ENCODE measurements around the gene PROSER2. TPM values are rescaled to one million over a fixed set of nuclear protein-coding genes. Genes with fewer than 3 reads are reported as not detected.

Gene PROSER2
- total and polyA plus RNA-seq, 12 donors = 0.34 to 1.6 (median 0.76) TPM

DNA sequence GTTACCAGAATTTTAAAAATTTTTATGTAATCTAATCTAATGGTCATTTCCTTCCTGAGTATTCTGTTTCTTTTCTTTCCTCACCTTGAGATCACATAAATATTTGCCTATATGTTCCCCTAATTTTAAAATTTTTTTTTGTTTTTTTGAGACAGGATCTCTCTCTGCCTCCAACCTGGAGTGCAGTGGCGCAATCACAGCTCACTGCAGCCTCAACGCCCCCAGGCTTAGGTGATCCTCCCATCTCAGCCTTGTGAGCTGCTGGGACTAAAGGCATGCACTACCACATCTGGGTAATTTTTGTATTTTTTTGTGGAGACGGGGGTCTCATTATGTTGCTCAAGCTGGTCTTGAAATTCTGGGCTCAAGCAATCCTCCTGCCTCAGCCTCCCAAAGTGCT is 4.1 kb upstream of the PROSER2 start:
- Histone ChIP-seq H3K36me3 (no peaks in the 10 kb centered on the region), H3K9me3 (no peaks in the 10 kb centered on the region), H3K27me3 (peaks cover 0 to 32% (median 10%) of the 10 kb centered on the region in 7 donors), H3K4me1 (peaks cover 0 to 17% (median 4%) of the 10 kb centered on the region in 9 donors), H3K4me3 (no peak overlapping the region), H3K27ac (no peak overlapping the region)
- 82 to 91% methylated on average over 3 of the region's 3 CpGs for WGBS, 2 donors
- DNase-seq (no peak), ATAC-seq (no peak)
- TF ChIP-seq, protein P1, sequence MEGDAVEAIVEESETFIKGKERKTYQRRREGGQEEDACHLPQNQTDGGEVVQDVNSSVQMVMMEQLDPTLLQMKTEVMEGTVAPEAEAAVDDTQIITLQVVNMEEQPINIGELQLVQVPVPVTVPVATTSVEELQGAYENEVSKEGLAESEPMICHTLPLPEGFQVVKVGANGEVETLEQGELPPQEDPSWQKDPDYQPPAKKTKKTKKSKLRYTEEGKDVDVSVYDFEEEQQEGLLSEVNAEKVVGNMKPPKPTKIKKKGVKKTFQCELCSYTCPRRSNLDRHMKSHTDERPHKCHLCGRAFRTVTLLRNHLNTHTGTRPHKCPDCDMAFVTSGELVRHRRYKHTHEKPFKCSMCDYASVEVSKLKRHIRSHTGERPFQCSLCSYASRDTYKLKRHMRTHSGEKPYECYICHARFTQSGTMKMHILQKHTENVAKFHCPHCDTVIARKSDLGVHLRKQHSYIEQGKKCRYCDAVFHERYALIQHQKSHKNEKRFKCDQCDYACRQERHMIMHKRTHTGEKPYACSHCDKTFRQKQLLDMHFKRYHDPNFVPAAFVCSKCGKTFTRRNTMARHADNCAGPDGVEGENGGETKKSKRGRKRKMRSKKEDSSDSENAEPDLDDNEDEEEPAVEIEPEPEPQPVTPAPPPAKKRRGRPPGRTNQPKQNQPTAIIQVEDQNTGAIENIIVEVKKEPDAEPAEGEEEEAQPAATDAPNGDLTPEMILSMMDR (IDR thresholded peaks at IDR 0.05) = no peak
- intact Hi-C loops (cut with DNase I) = no loop called here

DNA sequence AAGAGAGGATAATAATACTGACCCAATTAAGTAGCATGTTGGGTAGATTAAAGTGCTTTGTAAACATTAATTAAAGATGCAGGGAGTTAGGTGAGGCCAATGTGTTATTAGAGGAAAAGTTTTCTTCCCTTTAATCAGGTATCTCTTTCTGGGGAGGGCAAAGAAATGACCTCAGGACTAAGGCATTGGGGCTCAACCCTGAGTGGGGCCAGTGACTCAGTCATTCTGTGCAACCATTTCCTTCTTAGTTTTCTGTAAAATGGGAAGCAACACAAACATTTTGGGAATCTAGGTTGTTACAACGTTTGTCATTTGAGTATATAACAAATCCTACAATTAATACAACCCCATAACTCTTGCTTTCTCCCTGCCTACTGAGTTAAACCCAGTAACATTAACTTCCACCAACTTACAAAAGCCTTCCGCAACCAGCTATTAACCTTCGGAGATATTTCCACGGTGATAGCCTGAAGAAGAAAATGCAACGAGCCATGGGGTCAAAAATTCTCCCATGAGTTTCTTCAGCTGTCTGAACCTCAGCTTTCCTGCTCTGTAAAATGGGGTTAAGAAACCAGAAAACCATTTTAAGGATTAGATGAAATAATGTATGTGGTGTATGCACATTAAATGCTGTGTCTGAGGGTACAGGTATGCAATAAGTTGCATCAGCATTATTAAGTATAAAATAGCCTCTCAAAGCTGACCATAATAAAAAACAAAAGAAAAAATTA is 965 bp upstream of the PROSER2 start:
- Histone ChIP-seq H3K4me1 (peaks cover 0 to 10% (median 4%) of the 10 kb centered on the region in 9 donors), H3K9me3 (no peaks in the 10 kb centered on the region), H3K27ac (no peak overlapping the region), H3K27me3 (peaks cover 0 to 47% (median 11%) of the 10 kb centered on the region in 7 donors), H3K4me3 (no peak overlapping the region), H3K36me3 (no peaks in the 10 kb centered on the region)
- intact Hi-C loops (cut with DNase I) = no loop called here
- DNase-seq (no peak), ATAC-seq (no peak)
- 82 to 83% methylated on average over 5 of the region's 5 CpGs for WGBS, 2 donors
- TF ChIP-seq, protein P1 (IDR thresholded peaks at IDR 0.05) = no peak

DNA sequence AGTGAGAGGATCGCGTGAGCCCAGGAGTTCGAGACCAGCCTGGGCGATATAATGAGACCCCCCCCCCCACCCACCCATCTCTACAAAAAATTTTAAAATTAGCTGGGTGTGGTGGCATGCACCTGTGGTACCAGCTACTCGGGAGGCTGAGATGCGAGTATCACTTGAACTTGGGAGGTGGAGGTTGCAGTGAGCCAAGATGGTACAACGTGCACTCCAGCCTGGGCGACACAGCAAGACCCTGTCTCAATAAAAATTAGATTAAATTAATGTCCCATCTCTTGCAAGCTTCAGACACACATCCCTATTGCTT is 391 bp upstream of the PROSER2 start:
- peak overlapping the region in 1 of 10 donors; percentile 65 for H3K27ac ChIP-seq
- peaks cover 0 to 47% (median 11%) of the 10 kb centered on the region in 7 donors for H3K27me3 ChIP-seq
- ATAC-seq (no peak), DNase-seq (no peak)
- peaks cover 0 to 10% (median 4%) of the 10 kb centered on the region in 9 donors for H3K4me1 ChIP-seq
- H3K4me3 ChIP-seq = peak overlapping the region; percentile 47 to 73 (median 68)
- WGBS, 2 donors = 63 to 79% methylated on average over 7 to 8 of the region's 8 CpGs
- TF ChIP-seq, protein P1 (IDR thresholded peaks at IDR 0.05) = no peak
- intact Hi-C loops (cut with DNase I) = no loop called here
- H3K9me3 ChIP-seq = no peaks in the 10 kb centered on the region
- no peaks in the 10 kb centered on the region for H3K36me3 ChIP-seq

DNA sequence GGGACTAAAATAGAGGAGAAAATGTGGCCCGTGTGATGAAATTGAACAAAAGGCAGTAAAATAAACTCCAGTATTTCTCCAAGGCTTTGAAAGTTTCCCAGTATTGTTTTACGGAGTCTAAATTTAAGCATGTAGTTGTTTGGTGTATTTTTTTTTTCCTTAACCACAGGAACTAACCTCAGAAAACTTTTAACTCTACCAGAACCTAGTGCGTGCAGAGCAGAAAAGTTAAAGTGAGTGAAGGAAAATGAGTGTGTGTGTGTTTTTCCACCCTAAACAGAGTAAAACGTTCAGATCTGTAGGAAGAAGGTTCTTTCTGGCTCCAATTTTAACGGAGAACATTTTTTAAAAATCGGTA is 812 bp downstream of the PROSER2 start:
- WGBS, 2 donors = 22 to 41% methylated on average over 6 of the region's 6 CpGs
- Histone ChIP-seq H3K36me3 (no peaks in the 10 kb centered on the region), H3K4me1 (peaks cover 0 to 10% (median 4%) of the 10 kb centered on the region in 9 donors), H3K27me3 (peaks cover 0 to 46% (median 11%) of the 10 kb centered on the region in 7 donors), H3K27ac (peak overlapping the region in 4 of 10 donors; percentile 21 to 65 (median 56)), H3K4me3 (peak overlapping the region; percentile 47 to 73 (median 68)), H3K9me3 (no peaks in the 10 kb centered on the region)
- ATAC-seq (peak in 1 of 8 donors; percentile 12), DNase-seq (no peak)
- intact Hi-C loops (cut with DNase I) = no loop called here
- TF ChIP-seq, protein P1 (IDR thresholded peaks at IDR 0.05) = no peak

Data from heart right ventricle (tissue), 16 donors.